ENCODE data around the gene ZBTB7C. TPM values are rescaled to one million over a fixed set of nuclear protein-coding genes. Genes with fewer than 3 reads are reported as not detected.

ZBTB7C gene
- total and polyA plus RNA-seq, 9 of the 15 experiments (the other 6 are each of a cell fraction or from before 2014, with no cell fraction given), result not detected

DNA sequence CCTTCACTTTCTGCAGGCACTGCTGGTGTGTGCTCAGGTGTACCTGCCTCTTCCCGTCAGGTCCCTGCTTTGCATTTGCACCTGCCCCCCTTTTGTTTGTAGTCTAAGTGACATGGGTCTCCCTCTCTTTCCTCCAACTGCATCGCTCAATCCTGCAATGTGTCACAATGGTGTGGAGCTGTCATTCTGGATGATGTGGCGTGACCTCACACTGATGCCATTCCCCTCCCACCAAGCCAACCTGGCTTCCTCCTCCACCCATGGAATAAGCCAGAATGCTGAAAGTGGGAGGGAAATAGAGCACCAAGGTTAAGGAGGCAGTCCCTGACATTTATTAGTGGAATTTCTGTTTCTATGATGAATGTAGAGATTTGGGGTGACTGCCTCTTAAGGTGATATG is 156.7 kb downstream of the ZBTB7C start:
- Histone ChIP-seq H3K27ac (ENCODE audit: extremely low read depth, low read depth, low read length) (no peak overlapping the region), H3K4me1 (replicated peaks in 1 of 2; ENCODE audit: control insufficient read depth in 2 of 2, insufficient read depth in 2 of 2, low read length in 2 of 2) (no peaks in the 10 kb centered on the region; a peak in 1 of 5 replicates), H3K4me3 (no peak overlapping the region), H3K79me2 (ENCODE audit: control insufficient read depth, insufficient read depth, low read length) (no peaks in the 10 kb centered on the region), H4K20me1 (replicated peaks; ENCODE audit: control insufficient read depth, insufficient read depth, low read length) (no peaks in the 10 kb centered on the region), H3K9me1 (ENCODE audit: control insufficient read depth, insufficient read depth, low read length) (no peaks in the 10 kb centered on the region), H3K9ac (ENCODE audit: insufficient read depth in 1 of 2, low read depth in 2 of 2, low read length in 2 of 2) (no peak overlapping the region), H3K9me3 (replicated peaks; ENCODE audit: control insufficient read depth, insufficient read depth, low read depth, low read length) (no peaks in the 10 kb centered on the region), H3K27me3 (ENCODE audit: control insufficient read depth in 2 of 2, insufficient read depth in 2 of 2, low read length in 2 of 2) (no peaks in the 10 kb centered on the region), H2AFZ (ENCODE audit: low read depth, low read length) (no peak overlapping the region), H3K4me2 (ENCODE audit: insufficient read depth, low read length) (no peak overlapping the region), H3K36me3 (ENCODE audit: control insufficient read depth, insufficient read depth, low read length) (no peaks in the 10 kb centered on the region)
- in situ Hi-C loops (cut with MboI) (no loop called here), intact Hi-C loops (cut with micrococcal nuclease) (no loop called here)
- FAIRE-seq (no peak), DNase-seq (ENCODE audit: extremely low read depth in 1 of 4, low spot score in 3 of 4) (no peak), ATAC-seq (no peak)
- CTCF ChIA-PET (ENCODE audit: low intra/inter-chr PET ratio), result no interaction called here
- BruUV-seq (replicated peaks), result no TSS peak
- WGBS (ENCODE audit: insufficient coverage, low coverage, missing lambda C conversion rate), result 14% methylated on average over 2 of the region's 3 CpGs
- POLR2A ChIA-PET, result no interaction called here
- TF ChIP-seq PYGO2 (tag; IDR thresholded peaks at IDR 0.05) (no peak), L3MBTL2 (IDR thresholded peaks at IDR 0.05) (no peak), ZNF212 (CRISPR knock-in tag; IDR thresholded peaks at IDR 0.05) (no peak), ARID3B (CRISPR knock-in tag; IDR thresholded peaks at IDR 0.05; ENCODE audit: borderline replicate concordance) (no peak), LEF1 (IDR thresholded peaks at IDR 0.05) (no peak), MLX (CRISPR knock-in tag; conservative IDR thresholded peaks at IDR 0.05) (no peak), NFE2 (IDR thresholded peaks at IDR 0.05; ENCODE audit: low read depth) (no peak), GABPB2 (CRISPR knock-in tag; conservative IDR thresholded peaks at IDR 0.05) (no peak), ELF2 (CRISPR knock-in tag; IDR thresholded peaks at IDR 0.05) (no peak)
- TF ChIP-seq, protein P1, sequence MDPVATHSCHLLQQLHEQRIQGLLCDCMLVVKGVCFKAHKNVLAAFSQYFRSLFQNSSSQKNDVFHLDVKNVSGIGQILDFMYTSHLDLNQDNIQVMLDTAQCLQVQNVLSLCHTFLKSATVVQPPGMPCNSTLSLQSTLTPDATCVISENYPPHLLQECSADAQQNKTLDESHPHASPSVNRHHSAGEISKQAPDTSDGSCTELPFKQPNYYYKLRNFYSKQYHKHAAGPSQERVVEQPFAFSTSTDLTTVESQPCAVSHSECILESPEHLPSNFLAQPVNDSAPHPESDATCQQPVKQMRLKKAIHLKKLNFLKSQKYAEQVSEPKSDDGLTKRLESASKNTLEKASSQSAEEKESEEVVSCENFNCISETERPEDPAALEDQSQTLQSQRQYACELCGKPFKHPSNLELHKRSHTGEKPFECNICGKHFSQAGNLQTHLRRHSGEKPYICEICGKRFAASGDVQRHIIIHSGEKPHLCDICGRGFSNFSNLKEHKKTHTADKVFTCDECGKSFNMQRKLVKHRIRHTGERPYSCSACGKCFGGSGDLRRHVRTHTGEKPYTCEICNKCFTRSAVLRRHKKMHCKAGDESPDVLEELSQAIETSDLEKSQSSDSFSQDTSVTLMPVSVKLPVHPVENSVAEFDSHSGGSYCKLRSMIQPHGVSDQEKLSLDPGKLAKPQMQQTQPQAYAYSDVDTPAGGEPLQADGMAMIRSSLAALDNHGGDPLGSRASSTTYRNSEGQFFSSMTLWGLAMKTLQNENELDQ (CRISPR knock-in tag; IDR thresholded peaks at IDR 0.05; ENCODE audit: borderline replicate concordance), result no peak
- TF ChIP-seq, protein P2, sequence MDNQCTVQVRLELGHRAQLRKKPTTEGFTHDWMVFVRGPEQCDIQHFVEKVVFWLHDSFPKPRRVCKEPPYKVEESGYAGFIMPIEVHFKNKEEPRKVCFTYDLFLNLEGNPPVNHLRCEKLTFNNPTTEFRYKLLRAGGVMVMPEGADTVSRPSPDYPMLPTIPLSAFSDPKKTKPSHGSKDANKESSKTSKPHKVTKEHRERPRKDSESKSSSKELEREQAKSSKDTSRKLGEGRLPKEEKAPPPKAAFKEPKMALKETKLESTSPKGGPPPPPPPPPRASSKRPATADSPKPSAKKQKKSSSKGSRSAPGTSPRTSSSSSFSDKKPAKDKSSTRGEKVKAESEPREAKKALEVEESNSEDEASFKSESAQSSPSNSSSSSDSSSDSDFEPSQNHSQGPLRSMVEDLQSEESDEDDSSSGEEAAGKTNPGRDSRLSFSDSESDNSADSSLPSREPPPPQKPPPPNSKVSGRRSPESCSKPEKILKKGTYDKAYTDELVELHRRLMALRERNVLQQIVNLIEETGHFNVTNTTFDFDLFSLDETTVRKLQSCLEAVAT (IDR thresholded peaks at IDR 0.05), result no peak

Data from K562 (cell line).